ENCODE results near the gene SEC14L1.

Gene SEC14L1

GRCh38 chr17:77209330-77209748 is 68.6 kb downstream of the SEC14L1 start:
- no peaks in the 10 kb centered on the region for H3K4me1 ChIP-seq (ENCODE audit: insufficient read depth, poor library complexity, severe bottlenecking)
- no peak overlapping the region for H3K27ac ChIP-seq (ENCODE audit: poor library complexity, severe bottlenecking)
- H3K36me3 ChIP-seq (ENCODE audit: low read depth), result peaks cover 93% of the 10 kb centered on the region
- H3K27me3 ChIP-seq (ENCODE audit: insufficient read depth, poor library complexity, severe bottlenecking), result no peaks in the 10 kb centered on the region
- H3K4me3 ChIP-seq (ENCODE audit: severe bottlenecking), result no peak overlapping the region
- DNase-seq (ENCODE audit: low spot score) (no peak), ATAC-seq (ENCODE audit: low read depth) (no peak)
- TF ChIP-seq, protein P1, sequence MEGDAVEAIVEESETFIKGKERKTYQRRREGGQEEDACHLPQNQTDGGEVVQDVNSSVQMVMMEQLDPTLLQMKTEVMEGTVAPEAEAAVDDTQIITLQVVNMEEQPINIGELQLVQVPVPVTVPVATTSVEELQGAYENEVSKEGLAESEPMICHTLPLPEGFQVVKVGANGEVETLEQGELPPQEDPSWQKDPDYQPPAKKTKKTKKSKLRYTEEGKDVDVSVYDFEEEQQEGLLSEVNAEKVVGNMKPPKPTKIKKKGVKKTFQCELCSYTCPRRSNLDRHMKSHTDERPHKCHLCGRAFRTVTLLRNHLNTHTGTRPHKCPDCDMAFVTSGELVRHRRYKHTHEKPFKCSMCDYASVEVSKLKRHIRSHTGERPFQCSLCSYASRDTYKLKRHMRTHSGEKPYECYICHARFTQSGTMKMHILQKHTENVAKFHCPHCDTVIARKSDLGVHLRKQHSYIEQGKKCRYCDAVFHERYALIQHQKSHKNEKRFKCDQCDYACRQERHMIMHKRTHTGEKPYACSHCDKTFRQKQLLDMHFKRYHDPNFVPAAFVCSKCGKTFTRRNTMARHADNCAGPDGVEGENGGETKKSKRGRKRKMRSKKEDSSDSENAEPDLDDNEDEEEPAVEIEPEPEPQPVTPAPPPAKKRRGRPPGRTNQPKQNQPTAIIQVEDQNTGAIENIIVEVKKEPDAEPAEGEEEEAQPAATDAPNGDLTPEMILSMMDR (IDR thresholded peaks at IDR 0.05; ENCODE audit: poor library complexity, severe bottlenecking), result no peak
- H3K9me3 ChIP-seq (ENCODE audit: severe bottlenecking), result no peaks in the 10 kb centered on the region

DNA sequence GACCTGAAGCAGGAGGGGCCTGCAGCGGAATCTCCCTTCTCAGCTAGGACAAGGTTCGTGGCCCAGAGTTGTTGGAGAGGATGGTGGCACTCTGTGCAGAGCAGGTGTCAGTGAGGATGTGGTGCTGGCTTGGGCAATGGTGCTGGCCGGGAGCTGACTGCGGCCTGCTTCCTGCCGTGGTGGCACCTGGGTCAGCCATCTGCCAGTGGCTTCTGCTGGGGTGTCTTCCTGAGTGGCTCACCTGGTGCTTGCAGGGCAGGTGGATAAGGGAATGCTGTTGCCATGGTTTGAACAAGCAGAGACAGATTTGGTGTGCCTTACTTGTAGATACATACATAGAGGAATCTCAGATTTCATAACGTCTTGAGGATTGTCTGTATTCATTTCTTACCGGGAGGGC is 69.6 kb downstream of the SEC14L1 start:
- no peak for ATAC-seq (ENCODE audit: low read depth)
- TF ChIP-seq, protein P1 (IDR thresholded peaks at IDR 0.05; ENCODE audit: poor library complexity, severe bottlenecking), result no peak
- H3K4me3 ChIP-seq (ENCODE audit: severe bottlenecking), result no peak overlapping the region
- H3K27me3 ChIP-seq (ENCODE audit: insufficient read depth, poor library complexity, severe bottlenecking), result no peaks in the 10 kb centered on the region
- H3K27ac ChIP-seq (ENCODE audit: poor library complexity, severe bottlenecking), result no peak overlapping the region
- H3K9me3 ChIP-seq (ENCODE audit: severe bottlenecking), result no peaks in the 10 kb centered on the region
- H3K4me1 ChIP-seq (ENCODE audit: insufficient read depth, poor library complexity, severe bottlenecking), result no peaks in the 10 kb centered on the region
- peak; percentile 44 for DNase-seq (ENCODE audit: low spot score)
- H3K36me3 ChIP-seq (ENCODE audit: low read depth), result peaks cover 94% of the 10 kb centered on the region

- Histone ChIP-seq H3K27ac (ENCODE audit: poor library complexity, severe bottlenecking) (no peak overlapping the region), H3K9me3 (ENCODE audit: severe bottlenecking) (no peaks in the 10 kb centered on the region), H3K36me3 (ENCODE audit: low read depth) (peaks cover 88% of the 10 kb centered on the region), H3K27me3 (ENCODE audit: insufficient read depth, poor library complexity, severe bottlenecking) (no peaks in the 10 kb centered on the region), H3K4me1 (ENCODE audit: insufficient read depth, poor library complexity, severe bottlenecking) (no peaks in the 10 kb centered on the region), H3K4me3 (ENCODE audit: severe bottlenecking) (no peak overlapping the region)
- TF ChIP-seq, protein P1 (IDR thresholded peaks at IDR 0.05; ENCODE audit: poor library complexity, severe bottlenecking), result no peak
- DNase-seq (ENCODE audit: low spot score), result peak; percentile 59
- ATAC-seq (ENCODE audit: low read depth), result no peak
Observed at GRCh38 chr17:77210946-77211541, 70.3 kb downstream of the SEC14L1 start.

- H3K27ac ChIP-seq (ENCODE audit: poor library complexity, severe bottlenecking), result no peak overlapping the region
- H3K4me1 ChIP-seq (ENCODE audit: insufficient read depth, poor library complexity, severe bottlenecking), result no peaks in the 10 kb centered on the region
- H3K4me3 ChIP-seq (ENCODE audit: severe bottlenecking), result no peak overlapping the region
- ATAC-seq (ENCODE audit: low read depth), result no peak
- no peaks in the 10 kb centered on the region for H3K9me3 ChIP-seq (ENCODE audit: severe bottlenecking)
- H3K36me3 ChIP-seq (ENCODE audit: low read depth), result peaks cover 85% of the 10 kb centered on the region
- no peaks in the 10 kb centered on the region for H3K27me3 ChIP-seq (ENCODE audit: insufficient read depth, poor library complexity, severe bottlenecking)
- no peak for DNase-seq (ENCODE audit: low spot score)
- TF ChIP-seq, protein P1 (IDR thresholded peaks at IDR 0.05; ENCODE audit: poor library complexity, severe bottlenecking), result no peak
Observed at GRCh38 chr17:77211681-77212080, 70.9 kb downstream of the SEC14L1 start.

GRCh38 chr17:77212081-77212832 is 71.5 kb downstream of the SEC14L1 start:
- no peaks in the 10 kb centered on the region for H3K9me3 ChIP-seq (ENCODE audit: severe bottlenecking)
- no peaks in the 10 kb centered on the region for H3K27me3 ChIP-seq (ENCODE audit: insufficient read depth, poor library complexity, severe bottlenecking)
- ATAC-seq (ENCODE audit: low read depth) (no peak), DNase-seq (ENCODE audit: low spot score) (no peak)
- no peak overlapping the region for H3K27ac ChIP-seq (ENCODE audit: poor library complexity, severe bottlenecking)
- no peak overlapping the region for H3K4me3 ChIP-seq (ENCODE audit: severe bottlenecking)
- TF ChIP-seq, protein P1 (IDR thresholded peaks at IDR 0.05; ENCODE audit: poor library complexity, severe bottlenecking), result no peak
- H3K36me3 ChIP-seq (ENCODE audit: low read depth), result peaks cover 88% of the 10 kb centered on the region
- H3K4me1 ChIP-seq (ENCODE audit: insufficient read depth, poor library complexity, severe bottlenecking), result no peaks in the 10 kb centered on the region
